ENCODE results near the gene INCA1. TPM values are rescaled to one million over a fixed set of nuclear protein-coding genes. Genes with fewer than 3 reads are reported as not detected.
A peak's percentile ranks its signal among the peaks of the same experiment; 100 is the strongest.

INCA1 gene
- total RNA-seq, 2 donors from 2014 or later: 1.0 TPM; not detected in 1

- TF ChIP-seq POLR2A (IDR thresholded peaks at IDR 0.05): no peak
- no peak for TF ChIP-seq CTCF (IDR thresholded peaks at IDR 0.05)
- peaks cover 45% of the 10 kb centered on the region for H3K4me1 ChIP-seq
- H3K27me3 ChIP-seq: no peaks in the 10 kb centered on the region
- WGBS, 2 donors: 28 to 32% methylated on average over 4 of the region's 4 CpGs
- ATAC-seq: no peak
- DNase-seq: no peak
- no peak overlapping the region for H3K4me3 ChIP-seq
- H3K36me3 ChIP-seq (replicated peaks in 1 of 2; ENCODE audit: insufficient read depth in 1 of 2, low read depth in 2 of 2): peaks cover 0 to 4% of the 10 kb centered on the region in 2 donors
- H3K27ac ChIP-seq: peak overlapping the region in 3 of 4 donors; percentile 13 to 99 (median 37)
- no peaks in the 10 kb centered on the region for H3K9me3 ChIP-seq
- intact Hi-C loops (cut with DNase I): no loop called here
Observed at GRCh38 chr17:4945944-4946280, 51.4 kb downstream of the INCA1 start.

GRCh38 chr17:4945176-4945943, 52.0 kb downstream of the INCA1 start:
- intact Hi-C loops (cut with DNase I): no loop called here
- Histone ChIP-seq H3K27ac (peak overlapping the region; percentile 4 to 99 (median 32)), H3K4me3 (no peak overlapping the region), H3K36me3 (replicated peaks in 1 of 2; ENCODE audit: insufficient read depth in 1 of 2, low read depth in 2 of 2) (peaks cover 0 to 4% of the 10 kb centered on the region in 2 donors), H3K27me3 (no peaks in the 10 kb centered on the region), H3K9me3 (no peaks in the 10 kb centered on the region), H3K4me1 (peaks cover 42% of the 10 kb centered on the region)
- peak; percentile 66 to 87 (median 76) for DNase-seq
- no peak for ATAC-seq
- TF ChIP-seq CTCF (IDR thresholded peaks at IDR 0.05) (no peak), POLR2A (IDR thresholded peaks at IDR 0.05) (no peak)
- 49 to 68% methylated on average over 6 to 7 of the region's 7 CpGs for WGBS, 2 donors

GRCh38 chr17:4944554-4945175, 52.7 kb downstream of the INCA1 start:
- Histone ChIP-seq H3K36me3 (replicated peaks in 1 of 2; ENCODE audit: insufficient read depth in 1 of 2, low read depth in 2 of 2) (peaks cover 0 to 4% of the 10 kb centered on the region in 2 donors), H3K4me1 (peaks cover 38% of the 10 kb centered on the region), H3K4me3 (no peak overlapping the region), H3K27me3 (no peaks in the 10 kb centered on the region), H3K27ac (peak overlapping the region; percentile 4 to 99 (median 32)), H3K9me3 (no peaks in the 10 kb centered on the region)
- 49 to 59% methylated on average over 5 to 8 of the region's 8 CpGs for WGBS, 2 donors
- ATAC-seq (no peak), DNase-seq (no peak)
- intact Hi-C loops (cut with DNase I): no loop called here
- TF ChIP-seq POLR2A (IDR thresholded peaks at IDR 0.05): no peak
- TF ChIP-seq CTCF (IDR thresholded peaks at IDR 0.05): no peak

GRCh38 chr17:4944163-4944553, 53.2 kb downstream of the INCA1 start:
- H3K9me3 ChIP-seq: no peaks in the 10 kb centered on the region
- WGBS, 2 donors: 65 to 81% methylated on average over 3 of the region's 3 CpGs
- no peak overlapping the region for H3K4me3 ChIP-seq
- peak overlapping the region in 2 of 4 donors; percentile 37 to 99 for H3K27ac ChIP-seq
- intact Hi-C loops (cut with DNase I): no loop called here
- peaks cover 38% of the 10 kb centered on the region for H3K4me1 ChIP-seq
- ATAC-seq: no peak
- no peak for DNase-seq
- H3K27me3 ChIP-seq: no peaks in the 10 kb centered on the region
- TF ChIP-seq CTCF (IDR thresholded peaks at IDR 0.05) (no peak), POLR2A (IDR thresholded peaks at IDR 0.05) (peak in 1 of 3 donors; percentile 12)
- peaks cover 0 to 4% of the 10 kb centered on the region in 2 donors for H3K36me3 ChIP-seq (replicated peaks in 1 of 2; ENCODE audit: insufficient read depth in 1 of 2, low read depth in 2 of 2)
